SK-N-SH (cell line): Measurements from ENCODE around the gene CCDC141. TPM values are rescaled to one million over a fixed set of nuclear protein-coding genes. Genes with fewer than 3 reads are reported as not detected.

ENCODE experiments used
- CTCF ChIA-PET: fragments of 300-600, 350-600 bp; formaldehyde crosslinking; extraction: SDS; loops from one replicate; lab custom pipeline; 2021; lab: Yijun Ruan, JAX
- POLR2A ChIA-PET: fragments of 350-600 bp; sonication (Branson Sonifier 250); formaldehyde crosslinking; extraction: SDS; loops from one replicate; lab custom pipeline; 2020; ENCODE audit warnings: antibody characterized with exemption, inconsistent platforms; lab: Yijun Ruan, JAX
- DNase-seq: peaks from one replicate; pipeline ENCODE4 v3.0.0; 2012
- H2AFZ ChIP-seq: fragments of 200-600 bp; sonication (generic); 2 replicates; pipeline ENCODE4 v1.8.1; 2016; ENCODE audit warnings: antibody characterized with exemption, mild to moderate bottlenecking, low read depth
- H3F3A ChIP-seq: fragments of 200-600 bp; sonication (generic); replicated peaks from 2 replicates; pipeline ENCODE3; 2016; ENCODE audit warnings: antibody characterized with exemption, mild to moderate bottlenecking; ENCODE audit not compliant: insufficient read depth
- H3K27ac ChIP-seq, 2 experiments: fragments of 200-500 bp in 1 of 2; fragments of 200-600 bp in 1 of 2; sonication (Bioruptor generic) in 1 of 2; sonication (generic), shearing (Covaris generic) in 1 of 2; 2 replicates each; pipeline versions ENCODE4 v1.5.1 to v1.6.1; 2014 to 2016; ENCODE audit warnings: low read depth in 2 of 2, inconsistent platforms in 1 of 2, low read length in 1 of 2, mild to moderate bottlenecking in 1 of 2, mixed read lengths in 1 of 2
- H3K27me3 ChIP-seq: fragments of 200-600 bp; sonication (generic), shearing (Covaris generic); 2 replicates; pipeline ENCODE4 v1.6.1; 2016; ENCODE audit warnings: mixed run types; ENCODE audit not compliant: insufficient read depth
- H3K36me3 ChIP-seq, 2 experiments: fragments of 200-500 bp in 1 of 2; fragments of 200-600 bp in 1 of 2; sonication (Bioruptor generic) in 1 of 2; sonication (generic) in 1 of 2; replicated peaks in 1 of 2; 2 replicates each; pipeline versions ENCODE3 to v1.5.1; 2014 to 2016; ENCODE audit warnings: low read length in 1 of 2, mild to moderate bottlenecking in 1 of 2; ENCODE audit not compliant: insufficient read depth in 2 of 2, control insufficient read depth in 1 of 2
- H3K4me1 ChIP-seq, 2 experiments: fragments of 200-500 bp in 1 of 2; fragments of 200-600 bp in 1 of 2; sonication (Bioruptor generic) in 1 of 2; sonication (generic), shearing (Covaris generic) in 1 of 2; 2 replicates each; pipeline versions ENCODE4 v1.5.1 to v1.6.1; 2014 to 2016; ENCODE audit warnings: low read depth in 1 of 2, low read length in 1 of 2, mixed run types in 1 of 2; ENCODE audit not compliant: insufficient read depth in 2 of 2, control insufficient read depth in 1 of 2
- H3K4me2 ChIP-seq: fragments of 200-600 bp; sonication (generic), shearing (Covaris generic); 2 replicates; pipeline ENCODE4 v1.6.1; 2017; ENCODE audit warnings: mixed run types
- H3K4me3 ChIP-seq, 2 experiments: fragments of 200-500 bp in 1 of 2; fragments of 200-600 bp in 1 of 2; sonication (Bioruptor generic) in 1 of 2; sonication (generic), shearing (Covaris generic) in 1 of 2; 2 replicates each; pipeline versions ENCODE4 v1.5.1 to v1.8.1; 2014 to 2016; ENCODE audit warnings: low read depth in 2 of 2, inconsistent platforms in 1 of 2, low read length in 1 of 2, mild to moderate bottlenecking in 1 of 2, mixed read lengths in 1 of 2, moderate library complexity in 1 of 2
- H3K79me2 ChIP-seq: fragments of 200-600 bp; sonication (generic); 2 replicates; pipeline ENCODE4 v1.8.1; 2017; ENCODE audit warnings: mild to moderate bottlenecking; ENCODE audit not compliant: insufficient read depth
- H3K9ac ChIP-seq: fragments of 200-600 bp; sonication (generic); 2 replicates; pipeline ENCODE4 v1.6.1; 2017; ENCODE audit warnings: mixed run types
- H3K9me2 ChIP-seq: fragments of 200-600 bp; sonication (generic); 2 replicates; pipeline ENCODE4 v1.6.1; 2017; ENCODE audit warnings: mixed run types
- H3K9me3 ChIP-seq: fragments of 200-600 bp; sonication (generic); 2 replicates; pipeline ENCODE4 v1.6.1; 2017; ENCODE audit warnings: mixed run types, mild to moderate bottlenecking, moderate library complexity
- H4K20me1 ChIP-seq: fragments of 200-600 bp; sonication (generic); 2 replicates; pipeline ENCODE4 v1.6.1; 2017; ENCODE audit warnings: mild to moderate bottlenecking, mixed run types; ENCODE audit not compliant: insufficient read depth
- ELF1 ChIP-seq: IDR thresholded peaks from 2 replicates; pipeline ENCODE4 v1.4.0; 2012
- FOXM1 ChIP-seq: IDR thresholded peaks from 2 replicates; pipeline ENCODE4 v1.4.0; 2012; ENCODE audit warnings: low read depth, mild to moderate bottlenecking
- GABPA ChIP-seq: IDR thresholded peaks from 2 replicates; pipeline ENCODE4 v1.4.0; 2012; ENCODE audit warnings: low read depth, mild to moderate bottlenecking
- MXI1 ChIP-seq: IDR thresholded peaks from 2 replicates; pipeline ENCODE4 v1.6.1; 2012; ENCODE audit warnings: mild to moderate bottlenecking, low read depth, low read length, improper control_type of control experiment
- NRF1 ChIP-seq: IDR thresholded peaks from 2 replicates; pipeline ENCODE4 v1.6.1; 2012; ENCODE audit warnings: low read depth, mild to moderate bottlenecking, low read length
- RAD21 ChIP-seq: IDR thresholded peaks from 2 replicates; pipeline ENCODE4 v1.6.1; 2012; ENCODE audit warnings: mild to moderate bottlenecking, low read length
- TAF1 ChIP-seq: IDR thresholded peaks from 2 replicates; pipeline ENCODE4 v1.6.1; 2012; ENCODE audit warnings: low read depth, mild to moderate bottlenecking, low read length, moderate library complexity, borderline replicate concordance
- YY1 ChIP-seq: IDR thresholded peaks from 2 replicates; pipeline ENCODE4 v1.4.0; 2012; ENCODE audit warnings: low read depth, mild to moderate bottlenecking
- WGBS: methylation state at CpG from one replicate; pipeline ENCODE4 v1.1.6; 2017; ENCODE audit warnings: low lambda C conversion rate; 5-methylcytosine and 5-hydroxymethylcytosine counted together
- polyA plus RNA-seq, 3 experiments: library from polyadenylated mRNA; depleted of rRNA; stranded (reverse); fragments of >200 nt; gene quantifications; 2 replicates each; pipeline ENCODE4 v1.2.3, GENCODE V29; 2012
- TF ChIP-seq, protein P1 (sequence below): IDR thresholded peaks from 2 replicates; pipeline ENCODE4 v1.6.1; 2012; ENCODE audit warnings: mild to moderate bottlenecking, low read depth, low read length, moderate library complexity
- TF ChIP-seq, protein P2 (sequence below): IDR thresholded peaks from 2 replicates; pipeline ENCODE4; 2012
- TF ChIP-seq, protein P3 (sequence below): fragments of 200-600 bp; sonication (generic); IDR thresholded peaks from 2 replicates; pipeline ENCODE4 v1.6.1; 2017; ENCODE audit warnings: antibody characterized with exemption, mild to moderate bottlenecking, moderate library complexity

CCDC141 gene
- polyA plus RNA-seq, 1 of the 3 experiments (the other 2 are of a cell fraction), result 0.02 TPM

DNA sequence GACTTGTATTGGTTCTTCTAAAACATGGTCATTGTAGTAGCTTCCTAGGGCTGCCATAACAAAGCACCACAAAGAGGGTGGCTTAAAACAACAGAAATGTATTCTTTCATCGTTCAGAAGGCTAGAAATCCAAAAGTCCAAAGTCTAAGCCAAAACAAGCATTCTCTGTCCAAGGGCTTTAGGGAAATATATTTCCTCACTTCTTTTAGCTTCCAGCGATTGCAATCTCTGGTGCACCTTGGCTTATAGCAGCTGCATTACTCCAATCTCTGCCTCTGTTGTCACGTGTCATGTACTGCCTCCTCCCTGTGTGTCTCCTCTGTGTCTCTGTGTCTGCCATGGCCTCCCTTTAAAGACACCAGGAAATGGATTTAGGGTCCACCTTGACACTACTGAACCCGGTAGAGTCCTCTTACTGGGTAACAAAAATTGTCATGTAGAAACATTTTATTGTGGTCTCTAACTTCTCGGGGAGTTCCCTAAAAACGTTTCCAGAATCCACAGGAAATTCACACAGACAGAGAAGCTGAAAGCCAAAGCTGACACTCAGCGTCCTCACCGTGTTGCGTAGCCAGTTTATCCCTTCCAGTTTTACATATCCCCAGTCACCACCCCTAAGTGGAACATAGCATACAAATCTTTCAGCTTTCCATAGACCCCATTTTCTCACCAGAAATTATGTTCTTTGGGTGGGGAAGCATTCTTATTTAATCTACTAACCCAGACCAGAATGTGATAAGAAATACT is 222.0 kb downstream of the CCDC141 start:
- H2AFZ ChIP-seq, result no peak overlapping the region
- H3K79me2 ChIP-seq, result no peaks in the 10 kb centered on the region
- no peaks in the 10 kb centered on the region for H3K36me3 ChIP-seq
- H3K9me3 ChIP-seq, result peaks cover 6% of the 10 kb centered on the region; the same call in 1 of the 2 replicates
- no peaks in the 10 kb centered on the region for H4K20me1 ChIP-seq
- no peak overlapping the region for H3K4me3 ChIP-seq
- WGBS, result 83% methylated on average over 9 of the region's 9 CpGs
- H3K4me2 ChIP-seq, result no peak overlapping the region
- peaks cover 6% of the 10 kb centered on the region for H3F3A ChIP-seq
- no peak overlapping the region for H3K9ac ChIP-seq
- ChIA-PET CTCF (interaction anchor here (1.0 to 1.5 kb wide), 2 partner anchors 24 to 58 kb away, joined by 3 read pairs; no protein-coding TSS in a partner anchor), POLR2A (no interaction called here)
- no peaks in the 10 kb centered on the region; the same call in 1 of the 2 replicates for H3K9me2 ChIP-seq
- TF ChIP-seq TAF1, result no peak
- no peak for TF ChIP-seq FOXM1
- TF ChIP-seq RAD21, result no peak
- no peak for TF ChIP-seq GABPA
- TF ChIP-seq NRF1, result no peak
- TF ChIP-seq, protein P1, sequence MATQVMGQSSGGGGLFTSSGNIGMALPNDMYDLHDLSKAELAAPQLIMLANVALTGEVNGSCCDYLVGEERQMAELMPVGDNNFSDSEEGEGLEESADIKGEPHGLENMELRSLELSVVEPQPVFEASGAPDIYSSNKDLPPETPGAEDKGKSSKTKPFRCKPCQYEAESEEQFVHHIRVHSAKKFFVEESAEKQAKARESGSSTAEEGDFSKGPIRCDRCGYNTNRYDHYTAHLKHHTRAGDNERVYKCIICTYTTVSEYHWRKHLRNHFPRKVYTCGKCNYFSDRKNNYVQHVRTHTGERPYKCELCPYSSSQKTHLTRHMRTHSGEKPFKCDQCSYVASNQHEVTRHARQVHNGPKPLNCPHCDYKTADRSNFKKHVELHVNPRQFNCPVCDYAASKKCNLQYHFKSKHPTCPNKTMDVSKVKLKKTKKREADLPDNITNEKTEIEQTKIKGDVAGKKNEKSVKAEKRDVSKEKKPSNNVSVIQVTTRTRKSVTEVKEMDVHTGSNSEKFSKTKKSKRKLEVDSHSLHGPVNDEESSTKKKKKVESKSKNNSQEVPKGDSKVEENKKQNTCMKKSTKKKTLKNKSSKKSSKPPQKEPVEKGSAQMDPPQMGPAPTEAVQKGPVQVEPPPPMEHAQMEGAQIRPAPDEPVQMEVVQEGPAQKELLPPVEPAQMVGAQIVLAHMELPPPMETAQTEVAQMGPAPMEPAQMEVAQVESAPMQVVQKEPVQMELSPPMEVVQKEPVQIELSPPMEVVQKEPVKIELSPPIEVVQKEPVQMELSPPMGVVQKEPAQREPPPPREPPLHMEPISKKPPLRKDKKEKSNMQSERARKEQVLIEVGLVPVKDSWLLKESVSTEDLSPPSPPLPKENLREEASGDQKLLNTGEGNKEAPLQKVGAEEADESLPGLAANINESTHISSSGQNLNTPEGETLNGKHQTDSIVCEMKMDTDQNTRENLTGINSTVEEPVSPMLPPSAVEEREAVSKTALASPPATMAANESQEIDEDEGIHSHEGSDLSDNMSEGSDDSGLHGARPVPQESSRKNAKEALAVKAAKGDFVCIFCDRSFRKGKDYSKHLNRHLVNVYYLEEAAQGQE, result no peak
- TF ChIP-seq YY1, result no peak
- TF ChIP-seq ELF1, result no peak
- TF ChIP-seq, protein P2, sequence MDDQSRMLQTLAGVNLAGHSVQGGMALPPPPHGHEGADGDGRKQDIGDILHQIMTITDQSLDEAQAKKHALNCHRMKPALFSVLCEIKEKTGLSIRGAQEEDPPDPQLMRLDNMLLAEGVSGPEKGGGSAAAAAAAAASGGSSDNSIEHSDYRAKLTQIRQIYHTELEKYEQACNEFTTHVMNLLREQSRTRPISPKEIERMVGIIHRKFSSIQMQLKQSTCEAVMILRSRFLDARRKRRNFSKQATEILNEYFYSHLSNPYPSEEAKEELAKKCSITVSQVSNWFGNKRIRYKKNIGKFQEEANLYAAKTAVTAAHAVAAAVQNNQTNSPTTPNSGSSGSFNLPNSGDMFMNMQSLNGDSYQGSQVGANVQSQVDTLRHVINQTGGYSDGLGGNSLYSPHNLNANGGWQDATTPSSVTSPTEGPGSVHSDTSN, result no peak
- TF ChIP-seq, protein P3, sequence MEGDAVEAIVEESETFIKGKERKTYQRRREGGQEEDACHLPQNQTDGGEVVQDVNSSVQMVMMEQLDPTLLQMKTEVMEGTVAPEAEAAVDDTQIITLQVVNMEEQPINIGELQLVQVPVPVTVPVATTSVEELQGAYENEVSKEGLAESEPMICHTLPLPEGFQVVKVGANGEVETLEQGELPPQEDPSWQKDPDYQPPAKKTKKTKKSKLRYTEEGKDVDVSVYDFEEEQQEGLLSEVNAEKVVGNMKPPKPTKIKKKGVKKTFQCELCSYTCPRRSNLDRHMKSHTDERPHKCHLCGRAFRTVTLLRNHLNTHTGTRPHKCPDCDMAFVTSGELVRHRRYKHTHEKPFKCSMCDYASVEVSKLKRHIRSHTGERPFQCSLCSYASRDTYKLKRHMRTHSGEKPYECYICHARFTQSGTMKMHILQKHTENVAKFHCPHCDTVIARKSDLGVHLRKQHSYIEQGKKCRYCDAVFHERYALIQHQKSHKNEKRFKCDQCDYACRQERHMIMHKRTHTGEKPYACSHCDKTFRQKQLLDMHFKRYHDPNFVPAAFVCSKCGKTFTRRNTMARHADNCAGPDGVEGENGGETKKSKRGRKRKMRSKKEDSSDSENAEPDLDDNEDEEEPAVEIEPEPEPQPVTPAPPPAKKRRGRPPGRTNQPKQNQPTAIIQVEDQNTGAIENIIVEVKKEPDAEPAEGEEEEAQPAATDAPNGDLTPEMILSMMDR, result no peak
- no peak for TF ChIP-seq MXI1
- peaks cover 0 to 8% of the 10 kb centered on the region in 2 experiments; a peak in 3 of 4 replicates for H3K4me1 ChIP-seq
- H3K27me3 ChIP-seq, result no peaks in the 10 kb centered on the region
- no peak overlapping the region for H3K27ac ChIP-seq
- DNase-seq, result no peak
